Type B pancreatic cell (in vitro differentiated cells): ENCODE data around the gene C2CD2L. TPM values are rescaled to one million over a fixed set of nuclear protein-coding genes. Genes with fewer than 3 reads are reported as not detected.

Experiments used
- DNase-seq: peaks from one replicate; pipeline ENCODE4 v3.0.0; 2021; ENCODE audit warnings: mixed read lengths; ENCODE audit not compliant: unreplicated experiment; ENCODE audit errors: extremely low spot score
- H3K27ac Mint-ChIP-seq: 2 replicates; pipeline ENCODE4 v1.8.0; 2021; ENCODE audit warnings: mild to moderate bottlenecking, mixed read lengths
- H3K27me3 Mint-ChIP-seq: 2 replicates; pipeline ENCODE4 v1.8.0; 2021; ENCODE audit warnings: mixed read lengths
- H3K36me3 Mint-ChIP-seq: 2 replicates; pipeline ENCODE4 v1.8.0; 2021; ENCODE audit warnings: mixed read lengths
- H3K4me1 Mint-ChIP-seq: one replicate; pipeline ENCODE4 v1.8.0; 2021; ENCODE audit warnings: mixed read lengths; ENCODE audit not compliant: unreplicated experiment
- H3K4me3 Mint-ChIP-seq: 2 replicates; pipeline ENCODE4 v1.8.0; 2021; ENCODE audit warnings: mild to moderate bottlenecking, mixed read lengths
- H3K9me3 Mint-ChIP-seq: 2 replicates; pipeline ENCODE4 v1.8.0; 2021; ENCODE audit warnings: mixed read lengths
- total RNA-seq: library from RNA; stranded (reverse); gene quantifications from 2 replicates; pipeline ENCODE4 v1.2.1, GENCODE V29; 2021; ENCODE audit warnings: low replicate concordance
- TF ChIP-seq, protein P1 (sequence below): fragments of 200-600 bp; sonication (generic); conservative IDR thresholded peaks from 2 replicates; pipeline ENCODE4 v1.5.0; 2021; ENCODE audit warnings: antibody characterized with exemption, mild to moderate bottlenecking

The C2CD2L gene
- total RNA-seq, 1 donor from 2014 or later, result 10.7 TPM

DNA sequence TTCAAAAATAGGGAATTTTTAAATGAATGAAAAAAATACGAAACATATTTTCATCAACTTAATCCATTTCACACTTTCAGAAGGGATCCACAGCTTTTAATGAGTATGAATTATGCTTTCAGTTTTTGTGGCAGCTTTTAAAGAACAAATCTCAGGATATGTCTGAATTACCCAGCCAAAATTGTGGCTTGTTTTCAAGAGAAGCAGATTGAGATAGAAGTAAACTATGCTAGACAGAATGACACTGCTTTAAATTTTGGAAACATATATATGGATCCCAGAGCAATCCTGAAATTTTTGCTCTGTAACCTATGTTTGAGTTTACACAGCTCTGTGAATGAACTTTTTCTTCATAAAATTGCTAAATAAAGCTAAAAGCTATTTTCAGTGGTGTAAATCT lies 11.8 kb downstream of the C2CD2L start:
- no peak for DNase-seq
- Mint-ChIP-seq H3K4me1 (peaks cover 18% of the 10 kb centered on the region), H3K36me3 (peaks cover 5% of the 10 kb centered on the region), H3K27ac (no peak overlapping the region), H3K27me3 (no peaks in the 10 kb centered on the region), H3K9me3 (no peaks in the 10 kb centered on the region), H3K4me3 (no peak overlapping the region)
- TF ChIP-seq, protein P1, sequence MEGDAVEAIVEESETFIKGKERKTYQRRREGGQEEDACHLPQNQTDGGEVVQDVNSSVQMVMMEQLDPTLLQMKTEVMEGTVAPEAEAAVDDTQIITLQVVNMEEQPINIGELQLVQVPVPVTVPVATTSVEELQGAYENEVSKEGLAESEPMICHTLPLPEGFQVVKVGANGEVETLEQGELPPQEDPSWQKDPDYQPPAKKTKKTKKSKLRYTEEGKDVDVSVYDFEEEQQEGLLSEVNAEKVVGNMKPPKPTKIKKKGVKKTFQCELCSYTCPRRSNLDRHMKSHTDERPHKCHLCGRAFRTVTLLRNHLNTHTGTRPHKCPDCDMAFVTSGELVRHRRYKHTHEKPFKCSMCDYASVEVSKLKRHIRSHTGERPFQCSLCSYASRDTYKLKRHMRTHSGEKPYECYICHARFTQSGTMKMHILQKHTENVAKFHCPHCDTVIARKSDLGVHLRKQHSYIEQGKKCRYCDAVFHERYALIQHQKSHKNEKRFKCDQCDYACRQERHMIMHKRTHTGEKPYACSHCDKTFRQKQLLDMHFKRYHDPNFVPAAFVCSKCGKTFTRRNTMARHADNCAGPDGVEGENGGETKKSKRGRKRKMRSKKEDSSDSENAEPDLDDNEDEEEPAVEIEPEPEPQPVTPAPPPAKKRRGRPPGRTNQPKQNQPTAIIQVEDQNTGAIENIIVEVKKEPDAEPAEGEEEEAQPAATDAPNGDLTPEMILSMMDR, result no peak

DNA sequence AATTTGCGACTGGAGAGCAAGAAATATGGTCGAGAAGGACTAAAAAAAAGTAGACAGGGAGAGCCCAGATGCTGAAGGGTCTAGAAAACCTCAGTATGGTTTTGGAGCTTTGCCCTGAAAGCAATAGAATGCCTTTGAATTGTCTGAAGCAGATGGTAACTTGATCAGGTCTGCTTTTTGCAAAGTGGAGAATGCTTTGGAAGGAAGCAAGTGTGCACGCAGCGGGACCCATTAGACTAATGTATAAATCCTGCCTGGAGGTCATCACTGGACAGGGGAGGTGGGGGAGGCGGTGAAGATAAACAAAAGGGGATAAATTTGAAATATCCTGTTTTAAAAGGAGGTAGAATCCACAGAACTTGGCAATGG lies 13.5 kb downstream of the C2CD2L start:
- peaks cover 4% of the 10 kb centered on the region for H3K36me3 Mint-ChIP-seq
- peaks cover 18% of the 10 kb centered on the region for H3K4me1 Mint-ChIP-seq
- H3K4me3 Mint-ChIP-seq, result peak overlapping the region; percentile 93
- no peaks in the 10 kb centered on the region for H3K27me3 Mint-ChIP-seq
- peak overlapping the region; percentile 89 for H3K27ac Mint-ChIP-seq
- TF ChIP-seq, protein P1, result no peak
- H3K9me3 Mint-ChIP-seq, result no peaks in the 10 kb centered on the region
- no peak for DNase-seq

DNA sequence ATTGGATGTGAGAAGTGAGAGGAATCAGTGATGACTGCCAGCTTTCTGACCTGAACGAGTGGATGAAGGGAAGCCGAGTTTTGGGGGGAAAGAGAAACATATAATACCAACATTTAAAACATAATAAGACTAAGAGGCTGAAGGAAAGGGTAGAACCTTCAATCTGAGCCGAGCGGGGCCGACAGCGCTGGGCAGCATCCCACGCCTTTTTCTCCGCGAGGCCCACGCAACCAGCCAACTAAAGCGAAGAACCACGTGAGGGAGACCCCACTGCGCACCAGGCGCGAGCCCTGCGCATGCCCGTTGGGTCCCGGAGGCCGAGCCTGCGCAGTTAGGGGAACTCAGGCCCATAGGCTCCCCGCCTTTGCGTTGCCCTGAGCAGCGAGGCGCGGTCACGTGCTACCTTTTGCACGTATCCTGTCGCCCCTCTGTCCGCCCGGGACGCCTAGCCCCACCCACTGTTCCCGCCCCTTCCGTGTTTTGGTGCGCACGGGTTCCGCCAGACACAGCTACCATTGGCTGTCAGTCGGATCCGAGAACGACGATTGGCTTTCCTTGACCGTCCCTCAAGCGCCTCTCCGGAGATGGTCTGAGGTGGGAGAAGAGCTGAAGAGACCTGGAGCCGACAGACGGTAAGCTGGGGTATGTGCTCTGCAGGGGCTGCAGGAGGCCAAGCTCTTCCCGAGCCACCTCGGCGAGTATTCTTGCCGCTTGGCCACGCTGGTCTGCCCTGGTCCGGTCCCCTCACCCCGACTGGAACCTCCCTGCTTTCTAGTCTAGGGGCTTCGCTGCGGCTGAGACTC lies 14.1 kb downstream of the C2CD2L start, which contains the start of gene HINFP:
TSS of gene HINFP (plus strand) at position 573 of the 803 bp plus-strand sequence. CDS start 5,365 bp downstream, outside the sequence.
- TF ChIP-seq, protein P1, result no peak
- H3K4me1 Mint-ChIP-seq, result peaks cover 18% of the 10 kb centered on the region
- H3K27me3 Mint-ChIP-seq, result no peaks in the 10 kb centered on the region
- no peaks in the 10 kb centered on the region for H3K9me3 Mint-ChIP-seq
- peak within 1 kb of the TSS; percentile 93 for H3K4me3 Mint-ChIP-seq
- peak; percentile 99 for DNase-seq
- H3K27ac Mint-ChIP-seq, result peak within 1 kb of the TSS; percentile 89
- H3K36me3 Mint-ChIP-seq, result peaks cover 4% of the 10 kb centered on the region

DNA sequence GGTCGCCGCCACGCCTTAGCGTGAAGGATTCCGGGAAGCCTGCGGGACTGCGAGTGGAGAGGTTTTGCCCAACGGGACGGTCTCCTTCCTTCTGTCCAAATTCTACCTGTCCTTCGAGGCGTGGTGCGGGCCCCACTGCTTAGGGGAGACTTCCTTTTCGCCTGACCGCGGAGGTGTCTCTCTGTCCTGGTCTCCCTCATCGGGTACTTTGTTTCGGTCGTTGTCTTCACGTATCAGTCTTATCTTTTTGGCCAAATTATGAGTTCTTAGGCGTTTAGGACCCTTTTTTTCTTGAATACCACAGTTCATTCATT lies 14.6 kb downstream of the C2CD2L start:
- peak overlapping the region; percentile 89 for H3K27ac Mint-ChIP-seq
- no peaks in the 10 kb centered on the region for H3K27me3 Mint-ChIP-seq
- TF ChIP-seq, protein P1, result no peak

DNA sequence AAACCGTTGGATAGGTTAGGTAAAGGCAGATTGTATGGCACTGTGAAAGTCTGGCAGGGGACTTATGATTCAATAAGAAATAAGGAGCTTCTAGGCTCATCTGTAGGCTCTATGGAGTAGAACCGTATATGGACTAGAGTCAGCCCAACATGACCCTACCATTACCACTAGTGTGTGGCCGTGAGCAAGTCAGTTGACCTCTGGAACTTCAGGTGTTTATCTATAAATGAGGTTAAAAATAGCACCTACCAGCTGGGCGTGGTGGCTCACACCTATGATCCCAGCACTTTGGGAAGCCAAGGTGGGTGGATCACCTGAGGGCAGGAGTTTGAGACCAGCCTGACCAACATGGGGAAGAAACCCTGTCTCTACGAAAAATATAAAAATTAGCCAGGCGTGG lies 18.7 kb downstream of the C2CD2L start:
- Mint-ChIP-seq H3K4me1 (peaks cover 11% of the 10 kb centered on the region), H3K27me3 (no peaks in the 10 kb centered on the region), H3K4me3 (no peak overlapping the region), H3K27ac (no peak overlapping the region), H3K9me3 (no peaks in the 10 kb centered on the region), H3K36me3 (peaks cover 9% of the 10 kb centered on the region)
- DNase-seq, result no peak
- TF ChIP-seq, protein P1, result no peak

More for the DNA sequence above, 14.6 kb downstream of the C2CD2L start:
- Mint-ChIP-seq H3K4me1 (peaks cover 18% of the 10 kb centered on the region), H3K4me3 (peak overlapping the region; percentile 93), H3K9me3 (no peaks in the 10 kb centered on the region), H3K36me3 (peaks cover 4% of the 10 kb centered on the region)
- no peak for DNase-seq
